Loucy (cell line): ENCODE measurements around the gene TMTC1.

Experiments
- H2AFZ ChIP-seq: fragments of 200-600 bp; sonication (generic); 2 replicates; pipeline ENCODE4 v1.6.0; 2016; ENCODE audit warnings: antibody characterized with exemption, mild to moderate bottlenecking, low read length, moderate library complexity
- H3F3A ChIP-seq: fragments of 200-600 bp; 2 replicates; pipeline ENCODE4 v1.6.0; 2016; ENCODE audit warnings: antibody characterized with exemption, low read depth, mild to moderate bottlenecking
- H3K27me3 ChIP-seq: fragments of 200-600 bp; sonication (generic); 2 replicates; pipeline ENCODE4 v1.6.1; 2014; ENCODE audit warnings: low read length, mild to moderate bottlenecking; ENCODE audit not compliant: insufficient read depth, poor library complexity, severe bottlenecking
- H3K36me3 ChIP-seq: fragments of 200-600 bp; sonication (generic); 2 replicates; pipeline ENCODE4 v1.6.1; 2016; ENCODE audit warnings: low read length; ENCODE audit not compliant: insufficient read depth
- H3K4me1 ChIP-seq: fragments of 200-600 bp; sonication (generic); 2 replicates; pipeline ENCODE4 v1.5.1; 2014; ENCODE audit warnings: low read length, mild to moderate bottlenecking; ENCODE audit not compliant: insufficient read depth, poor library complexity, severe bottlenecking
- H3K4me2 ChIP-seq: fragments of 200-600 bp; sonication (generic); 2 replicates; pipeline ENCODE4 v1.6.0; 2014; ENCODE audit warnings: antibody characterized with exemption, low read length, low read depth, mild to moderate bottlenecking; ENCODE audit not compliant: poor library complexity, severe bottlenecking
- H3K4me3 ChIP-seq: fragments of 200-600 bp; sonication (generic); 2 replicates; pipeline ENCODE4 v1.5.1; 2014; ENCODE audit warnings: low read length, mild to moderate bottlenecking, mixed read lengths; ENCODE audit not compliant: poor library complexity, severe bottlenecking
- H3K79me2 ChIP-seq: fragments of 200-600 bp; sonication (generic); 2 replicates; pipeline ENCODE4 v1.6.1; 2014; ENCODE audit warnings: low read length; ENCODE audit not compliant: insufficient read depth
- H3K9ac ChIP-seq: fragments of 200-600 bp; sonication (generic); 2 replicates; pipeline ENCODE4 v1.6.0; 2014; ENCODE audit warnings: mild to moderate bottlenecking, low read depth, low read length, moderate library complexity; ENCODE audit not compliant: poor library complexity, severe bottlenecking
- H3K9me2 ChIP-seq: fragments of 200-600 bp; sonication (generic); replicated peaks from 2 replicates; pipeline ENCODE4 v1.6.1; 2016; ENCODE audit warnings: low read depth, low read length, mixed read lengths
- H3K9me3 ChIP-seq: fragments of 200-600 bp; sonication (generic); 2 replicates; pipeline ENCODE4 v1.6.1; 2014; ENCODE audit warnings: mild to moderate bottlenecking, antibody characterized with exemption, low read length, low read depth; ENCODE audit not compliant: insufficient read depth
- H4K20me1 ChIP-seq: fragments of 200-600 bp; sonication (generic); 2 replicates; pipeline ENCODE4 v1.6.0; 2014; ENCODE audit warnings: antibody characterized with exemption, low read length, mild to moderate bottlenecking; ENCODE audit not compliant: insufficient read depth, poor library complexity, severe bottlenecking
- EZH2phosphoT487 ChIP-seq: fragments of 200-600 bp; IDR thresholded peaks from 2 replicates; pipeline ENCODE4 v1.6.1; 2018; ENCODE audit warnings: antibody characterized with exemption, mild to moderate bottlenecking, moderate library complexity, borderline replicate concordance
- TF ChIP-seq, protein P1 (sequence below): fragments of 200-600 bp; sonication (generic); conservative IDR thresholded peaks from 2 replicates; pipeline ENCODE4 v1.5.1; 2014; ENCODE audit warnings: mild to moderate bottlenecking, antibody characterized with exemption, low read length

Gene TMTC1

DNA sequence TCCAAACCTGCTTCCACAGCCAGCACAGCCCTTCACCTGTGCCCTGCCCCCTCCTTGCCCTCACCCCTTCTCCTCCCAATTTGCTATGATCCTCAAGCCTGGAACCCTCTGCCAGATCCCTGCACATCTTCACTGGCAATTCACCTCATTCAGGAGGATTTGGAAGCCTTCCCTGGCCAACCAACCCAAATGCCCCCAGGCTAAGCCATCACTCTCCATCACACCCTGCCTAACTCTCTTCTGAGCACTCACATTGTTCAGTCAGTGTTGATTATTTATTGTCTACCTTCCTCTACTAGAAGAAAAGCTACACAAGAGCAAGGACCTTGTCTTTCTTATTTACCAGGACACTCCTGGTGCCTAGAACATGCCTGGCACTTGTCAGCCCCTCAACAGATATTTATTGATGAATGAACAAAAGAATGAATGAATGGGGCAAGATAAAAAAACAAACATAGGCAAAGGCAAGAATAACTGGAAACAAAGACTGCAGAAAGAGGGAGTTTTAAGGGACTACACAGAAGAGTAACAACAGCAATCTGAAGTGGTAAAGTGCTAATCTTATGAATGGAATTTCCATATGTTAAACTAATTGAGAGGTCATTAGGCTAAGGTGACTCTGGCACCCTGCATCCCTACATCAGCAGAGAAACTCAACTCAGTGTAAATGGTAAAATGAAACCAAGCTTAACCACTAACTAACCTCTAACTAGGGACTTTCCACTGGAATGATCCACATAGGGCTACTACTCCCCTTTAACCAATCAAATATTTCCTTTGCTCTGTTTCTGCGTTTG, 33.4 kb downstream of the TMTC1 start:
- Histone ChIP-seq H2AFZ (no peak overlapping the region), H3K4me1 (no peaks in the 10 kb centered on the region), H3K79me2 (no peaks in the 10 kb centered on the region), H3K9me2 (no peaks in the 10 kb centered on the region), H3K9ac (no peak overlapping the region), H3K36me3 (no peaks in the 10 kb centered on the region), H3K27me3 (no peaks in the 10 kb centered on the region), H3K9me3 (no peaks in the 10 kb centered on the region), H3K4me3 (no peak overlapping the region), H3F3A (no peaks in the 10 kb centered on the region), H3K4me2 (no peak overlapping the region), H4K20me1 (no peaks in the 10 kb centered on the region)
- no peak for TF ChIP-seq EZH2phosphoT487
- TF ChIP-seq, protein P1, sequence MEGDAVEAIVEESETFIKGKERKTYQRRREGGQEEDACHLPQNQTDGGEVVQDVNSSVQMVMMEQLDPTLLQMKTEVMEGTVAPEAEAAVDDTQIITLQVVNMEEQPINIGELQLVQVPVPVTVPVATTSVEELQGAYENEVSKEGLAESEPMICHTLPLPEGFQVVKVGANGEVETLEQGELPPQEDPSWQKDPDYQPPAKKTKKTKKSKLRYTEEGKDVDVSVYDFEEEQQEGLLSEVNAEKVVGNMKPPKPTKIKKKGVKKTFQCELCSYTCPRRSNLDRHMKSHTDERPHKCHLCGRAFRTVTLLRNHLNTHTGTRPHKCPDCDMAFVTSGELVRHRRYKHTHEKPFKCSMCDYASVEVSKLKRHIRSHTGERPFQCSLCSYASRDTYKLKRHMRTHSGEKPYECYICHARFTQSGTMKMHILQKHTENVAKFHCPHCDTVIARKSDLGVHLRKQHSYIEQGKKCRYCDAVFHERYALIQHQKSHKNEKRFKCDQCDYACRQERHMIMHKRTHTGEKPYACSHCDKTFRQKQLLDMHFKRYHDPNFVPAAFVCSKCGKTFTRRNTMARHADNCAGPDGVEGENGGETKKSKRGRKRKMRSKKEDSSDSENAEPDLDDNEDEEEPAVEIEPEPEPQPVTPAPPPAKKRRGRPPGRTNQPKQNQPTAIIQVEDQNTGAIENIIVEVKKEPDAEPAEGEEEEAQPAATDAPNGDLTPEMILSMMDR = no peak

DNA sequence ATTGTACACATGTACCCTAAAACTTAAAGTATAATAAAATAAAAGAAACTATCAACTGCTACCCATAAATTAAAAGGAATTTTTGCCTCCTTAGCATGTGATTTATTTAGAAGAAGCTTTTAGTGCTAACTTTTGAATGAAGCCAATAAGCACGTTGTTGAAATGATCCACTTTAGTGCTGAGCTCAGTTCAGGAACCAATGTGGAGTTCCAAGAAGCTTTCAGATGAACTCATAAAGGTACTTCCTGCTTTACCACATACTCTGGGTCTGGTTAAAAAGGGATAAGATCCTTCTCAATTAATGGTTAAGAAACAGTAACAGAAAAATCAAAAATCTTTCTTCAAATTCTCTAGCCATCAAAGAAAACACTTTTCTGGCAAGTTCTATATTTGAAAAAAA, 39.4 kb downstream of the TMTC1 start:
- Histone ChIP-seq H3K4me3 (no peak overlapping the region), H3K27me3 (no peaks in the 10 kb centered on the region), H3K9me3 (no peaks in the 10 kb centered on the region), H3K4me2 (no peak overlapping the region), H3K4me1 (no peaks in the 10 kb centered on the region), H3K9me2 (no peaks in the 10 kb centered on the region), H2AFZ (no peak overlapping the region), H3F3A (no peaks in the 10 kb centered on the region), H3K79me2 (no peaks in the 10 kb centered on the region), H3K36me3 (no peaks in the 10 kb centered on the region), H3K9ac (no peak overlapping the region), H4K20me1 (no peaks in the 10 kb centered on the region)
- TF ChIP-seq EZH2phosphoT487 = no peak
- TF ChIP-seq, protein P1 = no peak

DNA sequence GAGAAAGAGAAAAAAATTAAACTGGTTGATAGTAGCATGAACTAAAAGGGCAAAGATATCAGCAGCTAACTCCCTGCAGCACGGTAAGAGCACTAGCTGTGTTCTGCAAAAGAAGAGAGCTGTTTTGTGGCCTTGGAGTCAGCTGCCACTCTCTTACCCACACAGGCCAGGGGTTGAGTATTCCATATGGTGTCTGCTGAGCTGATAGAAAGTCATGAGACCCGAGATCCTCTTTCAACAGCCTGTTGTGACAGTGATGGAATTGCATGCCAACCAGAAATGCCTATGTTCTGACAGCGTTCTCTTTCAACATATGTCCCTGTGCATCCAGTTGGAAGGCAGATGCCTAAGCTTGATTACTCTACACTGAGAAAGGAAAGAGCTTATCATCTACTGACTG, 39.9 kb downstream of the TMTC1 start:
- H3K27me3 ChIP-seq = no peaks in the 10 kb centered on the region
- no peaks in the 10 kb centered on the region for H3K4me1 ChIP-seq
- H3K4me3 ChIP-seq = no peak overlapping the region
- H3K9me2 ChIP-seq = no peaks in the 10 kb centered on the region
- no peaks in the 10 kb centered on the region for H3K36me3 ChIP-seq
- no peaks in the 10 kb centered on the region for H3K9me3 ChIP-seq
- no peaks in the 10 kb centered on the region for H4K20me1 ChIP-seq
- no peak overlapping the region for H3K4me2 ChIP-seq
- H2AFZ ChIP-seq = no peak overlapping the region
- no peaks in the 10 kb centered on the region for H3F3A ChIP-seq
- TF ChIP-seq, protein P1 = no peak
- TF ChIP-seq EZH2phosphoT487 = no peak
- no peaks in the 10 kb centered on the region for H3K79me2 ChIP-seq
- no peak overlapping the region for H3K9ac ChIP-seq
